Skin epidermis (tissue), 12 donors: ENCODE measurements around the gene TDRD9.

Experiments
- H3K27ac ChIP-seq, 21 experiments: fragments of 200-600 bp; sonication (generic) in 11 of 21; one replicate each; pipeline ENCODE4 v1.5.0; 2020; ENCODE audit warnings: mild to moderate bottlenecking in 3 of 21, inconsistent platforms in 2 of 21, moderate library complexity in 2 of 21
- H3K4me3 ChIP-seq, 7 experiments: fragments of 200-600 bp; sonication (generic) in 2 of 7; one replicate each; pipeline ENCODE4 v1.5.0; 2020; ENCODE audit warnings: inconsistent platforms in 2 of 7, mild to moderate bottlenecking in 2 of 7, moderate library complexity in 1 of 7

The TDRD9 gene

DNA sequence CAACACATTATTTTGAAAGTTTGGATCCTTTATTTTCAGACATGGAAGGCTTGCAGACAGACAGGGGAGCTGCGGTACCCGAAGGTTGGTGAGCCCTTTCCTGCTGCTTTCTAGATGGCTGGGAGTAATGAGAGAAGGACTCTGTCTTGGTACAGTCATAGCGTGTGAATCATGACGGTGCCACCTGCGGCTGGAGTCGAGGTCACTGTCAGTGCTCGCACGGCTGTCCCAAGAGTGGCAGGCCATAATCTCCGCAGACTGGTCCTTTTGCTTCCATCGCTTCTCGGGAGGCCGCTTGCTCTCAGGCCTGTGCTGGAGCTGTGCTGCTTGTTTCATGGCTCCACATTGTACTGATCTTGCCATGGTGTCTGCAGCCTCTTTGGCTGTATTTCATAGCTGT lies 78.9 kb downstream of the TDRD9 start:
- Histone ChIP-seq H3K4me3 (no peak overlapping the region), H3K27ac (no peak overlapping the region)

GRCh38 chr14:104009297-104009696 lies 81.0 kb downstream of the TDRD9 start:
- H3K27ac ChIP-seq, result no peak overlapping the region
- no peak overlapping the region for H3K4me3 ChIP-seq

- Histone ChIP-seq H3K27ac (no peak overlapping the region), H3K4me3 (no peak overlapping the region)
These were observed 83.7 kb downstream of the TDRD9 start for GRCh38 chr14:104011824-104012517.

DNA sequence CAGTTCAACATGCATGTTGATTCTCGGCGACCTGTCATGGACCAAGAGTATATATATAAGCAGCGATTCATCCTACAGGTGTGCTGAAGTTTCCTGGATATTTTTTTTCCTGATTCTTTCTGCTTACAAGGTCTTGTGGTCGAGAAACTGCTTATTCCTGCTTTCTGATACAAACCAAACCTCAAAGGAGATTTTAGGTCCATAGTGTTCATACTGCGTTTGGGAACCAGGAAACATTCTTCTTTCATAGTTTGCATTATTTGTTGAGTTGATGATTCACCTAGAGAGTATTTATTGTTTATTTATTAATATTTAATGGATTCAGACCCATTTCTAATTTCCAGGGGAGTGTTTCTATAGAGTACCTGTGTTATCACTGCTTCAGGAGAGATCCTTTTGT lies 86.5 kb downstream of the TDRD9 start:
- H3K27ac ChIP-seq, result no peak overlapping the region

GRCh38 chr14:104016873-104017650 lies 88.8 kb downstream of the TDRD9 start:
- Histone ChIP-seq H3K27ac (no peak overlapping the region), H3K4me3 (no peak overlapping the region)

More for the DNA sequence above, 86.5 kb downstream of the TDRD9 start:
- H3K4me3 ChIP-seq, result no peak overlapping the region

DNA sequence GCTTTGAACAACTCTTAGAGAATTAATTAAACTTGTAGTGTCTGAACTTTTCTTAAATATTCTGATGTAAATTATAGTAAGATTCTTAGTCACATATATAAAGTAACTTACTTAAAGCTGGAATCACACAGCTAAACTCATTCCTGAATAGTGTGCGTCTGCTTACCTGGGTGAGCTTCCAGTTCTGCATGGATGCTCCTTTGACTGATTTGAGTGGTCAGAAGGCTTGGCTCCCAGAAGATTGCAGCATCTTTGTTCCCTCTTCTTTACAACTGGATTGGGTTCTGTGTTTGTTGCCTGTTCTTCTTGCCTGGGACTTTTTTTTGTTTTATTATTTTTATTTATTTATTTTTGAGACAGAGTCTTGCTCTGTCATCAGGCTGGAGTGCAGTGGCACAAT lies 90.8 kb downstream of the TDRD9 start:
- no peak overlapping the region for H3K4me3 ChIP-seq
- H3K27ac ChIP-seq, result no peak overlapping the region

DNA sequence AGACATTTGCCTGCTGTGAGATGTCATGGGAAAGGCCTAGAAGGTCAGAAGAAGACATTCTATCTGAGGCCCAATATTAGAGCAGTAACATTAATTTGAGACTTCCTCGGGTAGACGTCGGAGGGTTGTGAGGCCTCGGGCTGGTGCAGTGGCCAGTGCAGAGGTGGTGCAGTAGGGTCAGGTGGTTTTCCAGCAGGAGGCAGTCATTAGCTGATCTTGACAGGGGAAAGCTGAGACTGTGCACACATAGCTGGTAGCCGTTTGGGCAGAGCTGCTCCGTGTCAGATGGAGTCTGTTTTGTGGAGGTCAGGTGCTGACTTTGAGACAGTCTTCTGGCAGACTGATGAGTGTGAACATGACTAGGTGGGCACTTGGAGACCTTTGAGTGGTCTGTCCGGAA lies 91.5 kb downstream of the TDRD9 start:
- Histone ChIP-seq H3K4me3 (no peak overlapping the region), H3K27ac (no peak overlapping the region)

DNA sequence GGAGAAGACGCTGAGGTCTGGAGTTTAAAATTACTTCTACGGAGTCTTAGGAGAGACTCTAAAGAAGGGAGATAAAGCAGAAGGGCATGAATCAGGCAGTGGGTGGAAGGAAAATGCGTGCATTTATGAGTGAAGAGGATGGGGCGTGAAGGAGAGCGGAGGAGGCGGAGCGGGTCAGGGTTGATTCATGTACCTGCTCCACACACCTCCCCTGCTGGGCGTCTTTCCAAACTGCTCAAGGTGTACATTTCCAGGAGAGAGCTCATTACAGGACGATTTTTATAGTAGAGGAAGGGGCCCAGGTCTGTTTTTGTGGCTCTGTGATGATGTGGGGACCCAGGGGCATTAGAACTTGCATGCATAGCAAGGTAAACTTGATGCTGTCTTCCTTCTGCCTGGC lies 92.2 kb downstream of the TDRD9 start:
- H3K27ac ChIP-seq, result no peak overlapping the region
- no peak overlapping the region for H3K4me3 ChIP-seq

GRCh38 chr14:104023325-104024055 lies 95.2 kb downstream of the TDRD9 start:
- Histone ChIP-seq H3K4me3 (no peak overlapping the region), H3K27ac (no peak overlapping the region)

- H3K27ac ChIP-seq, result no peak overlapping the region
- no peak overlapping the region for H3K4me3 ChIP-seq
These were observed 97.3 kb downstream of the TDRD9 start for GRCh38 chr14:104025534-104025933.

DNA sequence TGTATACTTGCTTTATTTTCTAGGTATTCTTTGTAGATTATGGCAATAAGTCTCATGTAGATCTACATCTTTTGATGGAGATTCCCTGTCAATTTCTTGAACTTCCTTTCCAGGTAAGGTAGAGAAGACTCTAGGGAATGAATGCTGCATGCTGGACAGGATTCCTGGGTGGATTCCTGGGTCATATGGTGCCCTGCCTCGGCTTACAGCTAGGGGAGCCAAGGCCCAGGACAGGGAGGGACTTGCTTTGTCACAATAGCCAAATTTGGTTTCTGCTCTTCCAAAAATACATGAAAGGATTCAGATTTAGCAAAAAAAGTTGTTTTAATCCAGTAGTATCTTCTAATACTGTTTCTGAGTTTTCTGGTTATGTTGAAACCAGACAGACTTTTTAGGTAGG lies 97.8 kb downstream of the TDRD9 start:
- Histone ChIP-seq H3K27ac (no peak overlapping the region), H3K4me3 (no peak overlapping the region)

DNA sequence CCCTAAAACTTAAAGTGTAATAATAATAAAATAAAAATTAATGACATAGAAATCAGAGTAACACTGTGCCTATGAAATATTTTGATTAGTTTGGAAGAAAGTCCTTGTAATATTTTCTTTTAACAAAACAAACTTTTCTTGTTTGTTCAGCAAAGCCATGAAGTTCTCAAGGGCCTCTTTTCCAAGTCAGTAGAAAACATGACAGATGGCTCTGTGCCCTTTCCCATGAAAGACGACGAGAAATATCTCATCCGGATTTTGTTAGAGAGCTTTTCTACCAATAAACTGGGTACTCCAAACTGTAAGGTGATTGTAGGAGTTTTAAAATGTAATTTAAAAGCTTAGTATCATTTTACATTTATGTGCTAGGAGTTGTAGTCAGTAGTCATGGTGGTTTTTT lies 102.7 kb downstream of the TDRD9 start:
- no peak overlapping the region for H3K27ac ChIP-seq
- no peak overlapping the region for H3K4me3 ChIP-seq

GRCh38 chr14:104031384-104031783 lies 103.1 kb downstream of the TDRD9 start:
- Histone ChIP-seq H3K27ac (no peak overlapping the region), H3K4me3 (no peak overlapping the region)

DNA sequence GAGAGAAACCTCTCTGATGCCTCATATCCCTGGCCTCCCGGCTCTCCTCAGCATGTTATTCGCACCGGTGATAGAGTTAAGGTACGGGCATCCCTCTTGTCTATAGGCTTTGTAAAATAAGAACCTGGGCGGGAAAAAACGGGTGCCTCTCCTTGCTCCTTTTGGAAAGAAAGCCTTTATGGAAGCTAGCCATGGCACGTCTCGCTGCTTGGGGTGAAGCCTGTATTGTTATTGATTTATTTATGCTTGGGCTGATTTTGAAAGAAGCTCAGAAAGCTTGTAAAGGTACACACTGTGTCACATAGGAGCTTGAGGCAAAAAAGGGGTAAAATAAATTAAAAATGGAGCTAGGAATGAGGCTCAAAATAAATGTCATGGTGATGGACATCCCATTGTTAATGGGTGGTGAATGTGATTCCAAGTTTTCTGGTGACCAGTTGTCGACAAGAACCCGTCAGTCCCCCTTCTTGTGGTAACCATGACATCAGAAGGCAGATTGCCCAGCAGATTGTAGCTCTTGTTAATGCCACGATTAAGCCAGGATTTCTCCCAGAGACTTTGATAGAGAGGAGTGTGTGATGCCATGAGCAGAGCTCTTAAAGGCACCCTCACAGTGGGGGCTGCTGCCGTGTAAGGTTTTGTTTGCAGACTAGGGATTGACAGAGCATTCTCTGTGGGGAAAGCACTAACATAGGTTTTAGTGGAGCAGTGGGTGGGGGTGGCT lies 106.9 kb downstream of the TDRD9 start:
- no peak overlapping the region for H3K4me3 ChIP-seq
- H3K27ac ChIP-seq, result no peak overlapping the region

DNA sequence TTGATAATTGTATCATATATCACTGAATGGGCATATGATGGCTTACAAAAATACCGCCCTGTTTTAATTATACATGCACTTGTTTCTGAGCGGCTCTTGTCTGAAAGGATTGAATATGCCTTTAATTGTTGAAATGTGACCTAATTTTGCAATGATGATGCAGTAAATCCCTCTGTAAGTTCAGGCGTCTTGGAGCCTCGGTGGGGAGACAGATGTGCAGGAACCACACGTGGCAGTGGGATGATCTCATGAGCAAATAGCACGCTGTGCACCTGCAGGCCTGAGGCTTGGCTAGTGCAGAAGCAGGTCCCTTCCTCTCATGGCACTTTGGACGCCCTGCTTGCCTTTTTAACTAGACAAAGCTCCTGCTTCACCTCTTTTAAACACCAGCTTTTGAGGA lies 108.0 kb downstream of the TDRD9 start:
- H3K4me3 ChIP-seq, result no peak overlapping the region
- H3K27ac ChIP-seq, result no peak overlapping the region

DNA sequence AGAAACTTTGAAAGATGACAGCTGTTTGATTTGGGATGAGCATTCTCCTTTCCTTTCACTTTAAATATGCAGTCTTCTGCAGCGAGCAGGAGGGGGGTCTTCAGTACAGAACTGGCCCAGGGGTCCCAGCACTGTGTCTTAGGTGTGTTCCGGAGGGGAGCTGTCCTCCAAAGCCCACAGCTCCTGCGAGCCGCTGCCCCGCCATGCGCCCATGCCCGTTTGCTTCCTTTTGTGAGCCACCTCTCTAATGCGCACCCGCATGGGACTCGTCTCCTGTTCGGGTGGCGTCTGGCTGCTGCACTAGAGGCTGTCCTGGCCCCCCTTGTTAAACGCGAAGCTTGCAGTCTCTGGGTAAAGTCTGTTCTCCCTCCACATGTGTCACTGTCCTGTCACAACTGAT lies 108.8 kb downstream of the TDRD9 start:
- H3K4me3 ChIP-seq, result no peak overlapping the region
- no peak overlapping the region for H3K27ac ChIP-seq

DNA sequence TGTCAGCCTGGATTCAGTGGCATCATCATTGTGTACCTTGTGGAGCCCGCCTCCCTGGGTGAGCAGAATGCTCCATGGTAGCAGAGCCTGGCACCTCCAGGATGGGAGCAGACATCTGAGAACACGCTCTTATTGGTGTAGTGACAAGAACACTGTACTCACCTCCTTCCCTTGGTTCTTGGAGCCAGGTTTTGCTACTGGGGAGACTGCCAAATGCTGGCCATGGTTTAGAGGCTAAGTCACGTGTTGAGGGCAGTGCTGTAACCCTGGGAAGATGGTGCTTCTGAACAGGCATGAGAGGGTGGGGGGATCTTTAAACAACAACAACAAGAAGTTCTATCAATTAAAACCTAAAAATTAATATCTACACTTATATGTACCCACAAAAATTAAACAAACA lies 109.6 kb downstream of the TDRD9 start:
- Histone ChIP-seq H3K27ac (no peak overlapping the region), H3K4me3 (no peak overlapping the region)

- no peak overlapping the region for H3K4me3 ChIP-seq
- H3K27ac ChIP-seq, result no peak overlapping the region
These were observed 111.0 kb downstream of the TDRD9 start for GRCh38 chr14:104039214-104039613.

DNA sequence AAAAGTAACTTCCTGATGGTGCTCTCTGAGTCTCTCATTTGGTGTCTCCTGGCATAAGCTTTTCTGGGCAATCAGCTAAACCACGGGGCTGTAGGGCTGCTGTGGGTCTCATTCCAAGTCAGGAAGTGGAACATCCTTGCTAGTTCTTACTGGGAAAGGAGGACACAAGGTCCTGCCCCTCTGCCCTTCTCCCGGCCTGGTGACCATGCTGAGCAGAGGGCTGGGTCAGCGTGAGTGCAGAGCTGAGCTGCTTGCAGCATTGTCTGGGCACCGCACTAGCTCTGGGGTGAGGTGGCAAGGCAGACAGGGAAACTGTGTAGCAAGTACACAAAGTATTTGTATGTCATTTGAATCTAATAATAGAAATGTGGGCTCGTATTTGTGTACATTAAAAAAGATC lies 112.3 kb downstream of the TDRD9 start:
- Histone ChIP-seq H3K4me3 (no peak overlapping the region), H3K27ac (no peak overlapping the region)

DNA sequence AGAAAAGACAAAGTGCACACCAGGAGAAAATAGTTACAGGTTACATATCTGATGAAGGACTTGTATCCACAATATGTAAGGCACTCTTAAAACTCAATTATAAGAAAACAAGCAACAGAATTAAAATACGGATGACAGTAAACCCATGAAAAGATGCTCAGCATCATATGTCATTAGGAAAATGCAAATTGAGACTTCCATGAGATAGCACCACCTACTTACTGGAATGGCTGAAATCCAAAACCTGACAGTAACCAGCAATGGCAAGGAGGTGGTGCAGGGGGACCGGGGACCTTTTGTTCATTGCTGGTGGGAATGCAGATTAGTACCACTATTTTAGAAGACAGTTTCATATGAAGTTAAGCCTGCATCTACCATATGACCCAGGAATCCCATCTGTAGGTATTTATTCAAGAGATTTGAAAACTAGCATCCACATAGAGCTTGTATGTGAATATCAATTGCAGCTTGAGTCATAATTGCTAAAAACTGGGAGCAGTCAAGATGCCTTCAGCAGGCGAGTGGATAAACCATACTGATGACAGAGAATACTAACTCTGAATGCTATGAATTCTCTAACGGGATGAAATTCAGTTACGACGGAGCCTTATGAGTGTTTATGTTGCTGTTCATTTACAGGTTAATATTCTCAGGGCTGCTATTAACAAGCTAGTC lies 113.3 kb downstream of the TDRD9 start:
- no peak overlapping the region for H3K4me3 ChIP-seq
- no peak overlapping the region for H3K27ac ChIP-seq
